Psoas muscle (tissue), 8 donors: ENCODE results near the gene EPS8L3. TPM values are rescaled to one million over a fixed set of nuclear protein-coding genes. Genes with fewer than 3 reads are reported as not detected.
A peak's percentile ranks its signal among the peaks of the same experiment; 100 is the strongest.

Experiments used
- ATAC-seq, 4 donors: fragments of 200-7000 bp; cut with Tn5 transposase; one replicate each; pipeline ENCODE4 v1.9.1; 2020; ENCODE audit warnings: moderate library complexity in 3 of 4, mild to moderate bottlenecking in 2 of 4
- DNase-seq, 2 donors: peaks; one replicate each; pipeline ENCODE4 v3.0.0-alpha.2; 2020
- H3K27ac ChIP-seq: fragments of 200-600 bp; one replicate; pipeline ENCODE4 v1.8.0; 2022
- H3K27me3 ChIP-seq, 3 donors: fragments of 200-600 bp in 1 of 3; one replicate each; pipeline versions ENCODE4 v1.6.1 to v1.8.0; 2013 to 2022; ENCODE audit warnings: low read length in 2 of 3, mild to moderate bottlenecking in 2 of 3, moderate library complexity in 1 of 3; ENCODE audit not compliant: insufficient read depth in 3 of 3
- H3K36me3 ChIP-seq, 2 donors: fragments of 200-600 bp in 1 of 2; one replicate each; pipeline versions ENCODE4 v1.6.1 to v1.8.0; 2013 to 2022; ENCODE audit warnings: low read depth in 1 of 2, mild to moderate bottlenecking in 1 of 2, moderate library complexity in 1 of 2; ENCODE audit not compliant: insufficient read depth in 1 of 2
- H3K4me1 ChIP-seq: fragments of 200-600 bp; one replicate; pipeline ENCODE4 v1.8.0; 2022
- H3K4me3 ChIP-seq: fragments of 200-600 bp; one replicate; pipeline ENCODE4 v1.8.0; 2022; ENCODE audit warnings: mild to moderate bottlenecking
- H3K9me3 ChIP-seq: fragments of 200-600 bp; one replicate; pipeline ENCODE4 v1.8.0; 2022
- WGBS, 3 donors: extraction: QIAGEN DNeasy Blood & Tissue Kit; methylation state at CpG; one replicate each; pipeline versions ENCODE4 v1.1.6 to v1.1.7; 2013; 5-methylcytosine and 5-hydroxymethylcytosine counted together
- intact Hi-C, 2 donors: fragments of 100-400 bp; cut with DNase I; formaldehyde crosslinking; loops; one replicate each; pipeline versions ENCODE4 v1.11.0 to v1.14.2; 2022
- polyA plus RNA-seq, 3 donors: library from polyadenylated mRNA; stranded (reverse); fragments of 200-250 nt; gene quantifications; one replicate each; pipeline ENCODE4 v1.2.3, GENCODE V29; 2013
- total RNA-seq, 4 donors: library from RNA; stranded (reverse); fragmentation: NEBNext Ultra II Directional in 2 of 4; extraction: Animal tissue kit (Norgen Biotek cat#: 25700) in 2 of 4; gene quantifications; one replicate each; pipeline versions ENCODE4 v1.2.1 to v1.2.4, GENCODE V29; 2021 to 2023
- TF ChIP-seq, protein P1 (sequence below): fragments of 200-600 bp; IDR thresholded peaks from one replicate; pipeline ENCODE4 v1.8.0; 2022; ENCODE audit warnings: antibody characterized with exemption
- donor health status: healthy with polysubstance abuse.
- donor health status: DM: no; HTN: no; CAD: no; lungs with moderate emphysema.
- donor health status: Bipolar disorder and iron deficiency.
- donor health status: healthy.
- donor health status: DM: yes; HTN: yes; CAD: no.
- donor health status: DM: no; HTN: no; CAD: no.
- donor health status: DM: no; HTN: no; CAD: no.
- donor health status: DM: yes; HTN: yes; CAD: no.

EPS8L3 gene
- total and polyA plus RNA-seq, 7 donors, result 0.03 to 0.64 (median 0.57) TPM; not detected in 4

- 85 to 86% (median 85%) methylated on average over 9 of the region's 9 CpGs for WGBS, 3 donors
- H3K4me1 ChIP-seq, result peaks cover 20% of the 10 kb centered on the region
- ATAC-seq (no peak), DNase-seq (peak in 1 of 2 donors; percentile 45)
- no peaks in the 10 kb centered on the region for H3K9me3 ChIP-seq
- no peak overlapping the region for H3K4me3 ChIP-seq
- no peaks in the 10 kb centered on the region for H3K27me3 ChIP-seq
- intact Hi-C loops, result loop anchor here (5.0 kb wide), 2 partner anchors 121 to 126 kb away; partner anchors contain the start of gene CSF1 (in 1 of the 2)
- no peaks in the 10 kb centered on the region for H3K36me3 ChIP-seq
- TF ChIP-seq, protein P1, sequence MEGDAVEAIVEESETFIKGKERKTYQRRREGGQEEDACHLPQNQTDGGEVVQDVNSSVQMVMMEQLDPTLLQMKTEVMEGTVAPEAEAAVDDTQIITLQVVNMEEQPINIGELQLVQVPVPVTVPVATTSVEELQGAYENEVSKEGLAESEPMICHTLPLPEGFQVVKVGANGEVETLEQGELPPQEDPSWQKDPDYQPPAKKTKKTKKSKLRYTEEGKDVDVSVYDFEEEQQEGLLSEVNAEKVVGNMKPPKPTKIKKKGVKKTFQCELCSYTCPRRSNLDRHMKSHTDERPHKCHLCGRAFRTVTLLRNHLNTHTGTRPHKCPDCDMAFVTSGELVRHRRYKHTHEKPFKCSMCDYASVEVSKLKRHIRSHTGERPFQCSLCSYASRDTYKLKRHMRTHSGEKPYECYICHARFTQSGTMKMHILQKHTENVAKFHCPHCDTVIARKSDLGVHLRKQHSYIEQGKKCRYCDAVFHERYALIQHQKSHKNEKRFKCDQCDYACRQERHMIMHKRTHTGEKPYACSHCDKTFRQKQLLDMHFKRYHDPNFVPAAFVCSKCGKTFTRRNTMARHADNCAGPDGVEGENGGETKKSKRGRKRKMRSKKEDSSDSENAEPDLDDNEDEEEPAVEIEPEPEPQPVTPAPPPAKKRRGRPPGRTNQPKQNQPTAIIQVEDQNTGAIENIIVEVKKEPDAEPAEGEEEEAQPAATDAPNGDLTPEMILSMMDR, result no peak
- H3K27ac ChIP-seq, result no peak overlapping the region
These were observed 27.8 kb upstream of the EPS8L3 start for GRCh38 chr1:109791495-109792043.

DNA sequence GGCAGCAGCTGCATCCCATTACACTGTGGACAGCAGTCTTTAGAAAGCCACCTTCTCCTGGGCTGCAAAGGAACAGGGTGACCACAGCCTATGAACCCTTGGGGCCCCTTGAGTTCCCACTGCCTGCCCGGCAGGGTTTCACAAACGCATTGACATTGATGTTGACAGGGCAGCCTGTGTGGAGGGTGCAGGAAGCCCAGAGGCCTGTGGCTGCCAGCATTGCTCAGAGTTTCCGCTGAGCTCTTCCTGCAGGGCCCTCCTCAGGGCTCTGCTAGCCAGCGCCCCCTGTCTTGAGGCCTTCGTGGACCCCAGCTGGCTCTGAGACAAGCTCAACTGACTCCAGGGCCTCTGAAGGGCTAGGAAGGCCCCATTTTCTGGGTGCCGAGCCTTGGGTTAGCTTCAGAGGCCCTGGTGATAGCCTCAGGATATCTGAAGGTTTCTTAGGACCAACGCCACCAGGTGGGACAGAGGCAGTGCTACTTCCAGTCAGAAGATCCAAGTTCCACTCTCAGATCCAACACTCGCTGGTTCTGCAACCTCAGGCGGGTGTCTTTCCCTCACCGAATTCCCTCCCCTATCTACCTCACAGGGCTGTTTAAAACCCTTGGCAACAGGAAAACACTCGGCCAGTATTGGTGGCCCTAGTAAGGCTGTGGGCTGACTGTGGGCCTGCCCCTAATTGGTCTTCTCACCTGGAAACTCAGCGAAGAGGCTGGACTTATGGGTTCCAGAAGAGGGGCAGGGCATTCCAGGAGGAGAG lies 27.2 kb upstream of the EPS8L3 start:
- H3K27ac ChIP-seq, result no peak overlapping the region
- H3K9me3 ChIP-seq, result no peaks in the 10 kb centered on the region
- H3K4me3 ChIP-seq, result no peak overlapping the region
- ATAC-seq (peak in 3 of 4 donors; percentile 17 to 51 (median 45)), DNase-seq (peak; percentile 48 to 68)
- H3K27me3 ChIP-seq, result no peaks in the 10 kb centered on the region
- TF ChIP-seq, protein P1, result peak; percentile 37
- no peaks in the 10 kb centered on the region for H3K36me3 ChIP-seq
- H3K4me1 ChIP-seq, result peaks cover 20% of the 10 kb centered on the region
- intact Hi-C loops, result loop anchor here (5.0 kb wide), 2 partner anchors 121 to 126 kb away; partner anchors contain the start of gene CSF1 (in 1 of the 2)
- WGBS, 3 donors, result 71 to 74% (median 73%) methylated on average over 12 of the region's 12 CpGs

DNA sequence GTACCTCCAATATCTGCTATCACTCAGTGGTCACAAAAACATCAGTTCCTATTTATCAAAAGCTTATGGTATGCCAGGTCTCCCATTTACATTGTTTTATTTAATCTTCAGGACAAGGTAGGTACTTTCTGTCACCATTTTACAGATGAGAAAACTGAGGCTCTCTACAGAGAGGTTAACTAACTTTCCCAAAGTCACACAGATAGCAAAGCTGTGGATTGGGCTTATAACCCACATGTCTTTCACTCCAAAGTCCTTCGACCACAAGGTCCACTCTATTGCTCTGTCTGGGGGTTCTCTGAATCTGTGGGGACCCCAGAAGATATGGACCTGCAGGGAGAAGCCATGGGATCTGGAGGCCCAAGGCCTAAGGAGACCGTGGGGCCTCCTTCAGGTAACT lies 26.6 kb upstream of the EPS8L3 start:
- no peak for DNase-seq
- ATAC-seq, result no peak
- H3K9me3 ChIP-seq, result no peaks in the 10 kb centered on the region
- H3K36me3 ChIP-seq, result no peaks in the 10 kb centered on the region
- H3K4me3 ChIP-seq, result no peak overlapping the region
- no peaks in the 10 kb centered on the region for H3K27me3 ChIP-seq
- peaks cover 20% of the 10 kb centered on the region for H3K4me1 ChIP-seq
- TF ChIP-seq, protein P1, result no peak
- WGBS, 3 donors, result 88 to 94% (median 88%) methylated on average over 2 of the region's 2 CpGs
- intact Hi-C loops, result loop anchor here (5.0 kb wide), 2 partner anchors 122 to 127 kb away; partner anchors contain the start of gene CSF1 (in 1 of the 2)
- peak overlapping the region; percentile 30 for H3K27ac ChIP-seq

- intact Hi-C loops, result loop anchor here (5.0 kb wide), 2 partner anchors 123 to 128 kb away; partner anchors contain the start of gene CSF1 (in 1 of the 2)
- Histone ChIP-seq H3K4me1 (peaks cover 20% of the 10 kb centered on the region), H3K4me3 (no peak overlapping the region), H3K27me3 (no peaks in the 10 kb centered on the region), H3K36me3 (no peaks in the 10 kb centered on the region), H3K27ac (no peak overlapping the region), H3K9me3 (no peaks in the 10 kb centered on the region)
- DNase-seq (peak in 1 of 2 donors; percentile 23), ATAC-seq (no peak)
- 88 to 90% (median 88%) methylated on average over 9 of the region's 9 CpGs for WGBS, 3 donors
- TF ChIP-seq, protein P1, result no peak
These were observed 25.9 kb upstream of the EPS8L3 start for GRCh38 chr1:109789551-109790180.
